Ishikawa (cell line): ENCODE measurements around the gene SAMD5.
A peak's percentile ranks its signal among the peaks of the same experiment; 100 is the strongest.

Experiments used
- CEBPB ChIP-seq: IDR thresholded peaks from 2 replicates; pipeline ENCODE4 v1.6.1; 2012
- CREB1 ChIP-seq: IDR thresholded peaks from 2 replicates; pipeline ENCODE4 v1.6.1; 2012; ENCODE audit warnings: low read depth
- EGR1 ChIP-seq: IDR thresholded peaks from 2 replicates; pipeline ENCODE4 v1.6.1; 2012
- EP300 ChIP-seq: IDR thresholded peaks from 2 replicates; pipeline ENCODE4 v1.6.1; 2012; ENCODE audit warnings: borderline replicate concordance
- FOXM1 ChIP-seq: IDR thresholded peaks from 2 replicates; pipeline ENCODE4 v1.6.1; 2012; ENCODE audit warnings: low read depth, borderline replicate concordance
- NFIC ChIP-seq: IDR thresholded peaks from 2 replicates; pipeline ENCODE4 v1.6.1; 2012
- RAD21 ChIP-seq: IDR thresholded peaks from 2 replicates; pipeline ENCODE4 v1.6.1; 2012; ENCODE audit warnings: low read depth
- TAF1 ChIP-seq: IDR thresholded peaks from 2 replicates; pipeline ENCODE4 v1.6.1; 2012; ENCODE audit warnings: low read depth, mild to moderate bottlenecking
- TCF12 ChIP-seq: IDR thresholded peaks from 2 replicates; pipeline ENCODE4 v1.6.1; 2012; ENCODE audit warnings: low read depth
- TEAD4 ChIP-seq: IDR thresholded peaks from 2 replicates; pipeline ENCODE4 v1.6.1; 2012
- USF1 ChIP-seq: IDR thresholded peaks from 2 replicates; pipeline ENCODE4 v1.6.1; 2012
- YY1 ChIP-seq: IDR thresholded peaks from 2 replicates; pipeline ENCODE4 v1.6.1; 2012; ENCODE audit warnings: low read depth
- ZBTB7A ChIP-seq: IDR thresholded peaks from 2 replicates; pipeline ENCODE4 v1.6.1; 2012; ENCODE audit warnings: low read depth
- TF ChIP-seq, protein P1 (sequence below): IDR thresholded peaks from 2 replicates; pipeline ENCODE4 v1.6.1; 2012
- TF ChIP-seq, protein P2 (sequence below): IDR thresholded peaks from 2 replicates; pipeline ENCODE4 v1.6.1; 2012; ENCODE audit warnings: low read depth, mild to moderate bottlenecking

The SAMD5 gene

DNA sequence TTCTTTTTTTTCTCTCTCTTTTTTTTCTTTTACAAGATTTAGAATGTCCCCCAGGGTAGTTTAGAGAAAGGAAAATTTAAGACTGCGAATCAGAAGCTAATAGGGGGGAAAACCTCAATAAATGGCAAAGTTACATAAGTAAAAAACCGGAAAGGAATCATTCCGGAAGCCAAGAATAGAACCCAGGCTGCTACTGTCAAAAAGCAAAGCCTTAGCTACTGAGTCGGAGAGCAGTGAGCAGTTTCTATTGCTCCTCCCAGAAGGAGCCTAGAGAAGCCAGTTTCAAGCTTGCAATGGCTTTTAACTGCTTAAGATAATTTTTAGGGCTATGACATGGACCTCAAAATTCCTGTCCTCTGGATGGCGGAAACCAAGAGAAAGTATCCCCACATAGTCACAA lies 31.6 kb downstream of the SAMD5 start:
- TF ChIP-seq FOXM1 (no peak), TCF12 (no peak), TAF1 (no peak), ZBTB7A (no peak), TEAD4 (no peak), EGR1 (no peak)
- TF ChIP-seq, protein P1, sequence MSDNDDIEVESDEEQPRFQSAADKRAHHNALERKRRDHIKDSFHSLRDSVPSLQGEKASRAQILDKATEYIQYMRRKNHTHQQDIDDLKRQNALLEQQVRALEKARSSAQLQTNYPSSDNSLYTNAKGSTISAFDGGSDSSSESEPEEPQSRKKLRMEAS = no peak

GRCh38 chr6:147544420-147544819 lies 35.9 kb downstream of the SAMD5 start:
- TF ChIP-seq YY1 (no peak), TAF1 (no peak), FOXM1 (no peak), EP300 (no peak), EGR1 (no peak)

GRCh38 chr6:147546501-147547368 lies 38.2 kb downstream of the SAMD5 start:
- TF ChIP-seq TAF1 (no peak), CREB1 (no peak), ZBTB7A (no peak), RAD21 (no peak), NFIC (no peak), YY1 (no peak), TCF12 (no peak), EGR1 (no peak), FOXM1 (no peak)
- TF ChIP-seq, protein P2, sequence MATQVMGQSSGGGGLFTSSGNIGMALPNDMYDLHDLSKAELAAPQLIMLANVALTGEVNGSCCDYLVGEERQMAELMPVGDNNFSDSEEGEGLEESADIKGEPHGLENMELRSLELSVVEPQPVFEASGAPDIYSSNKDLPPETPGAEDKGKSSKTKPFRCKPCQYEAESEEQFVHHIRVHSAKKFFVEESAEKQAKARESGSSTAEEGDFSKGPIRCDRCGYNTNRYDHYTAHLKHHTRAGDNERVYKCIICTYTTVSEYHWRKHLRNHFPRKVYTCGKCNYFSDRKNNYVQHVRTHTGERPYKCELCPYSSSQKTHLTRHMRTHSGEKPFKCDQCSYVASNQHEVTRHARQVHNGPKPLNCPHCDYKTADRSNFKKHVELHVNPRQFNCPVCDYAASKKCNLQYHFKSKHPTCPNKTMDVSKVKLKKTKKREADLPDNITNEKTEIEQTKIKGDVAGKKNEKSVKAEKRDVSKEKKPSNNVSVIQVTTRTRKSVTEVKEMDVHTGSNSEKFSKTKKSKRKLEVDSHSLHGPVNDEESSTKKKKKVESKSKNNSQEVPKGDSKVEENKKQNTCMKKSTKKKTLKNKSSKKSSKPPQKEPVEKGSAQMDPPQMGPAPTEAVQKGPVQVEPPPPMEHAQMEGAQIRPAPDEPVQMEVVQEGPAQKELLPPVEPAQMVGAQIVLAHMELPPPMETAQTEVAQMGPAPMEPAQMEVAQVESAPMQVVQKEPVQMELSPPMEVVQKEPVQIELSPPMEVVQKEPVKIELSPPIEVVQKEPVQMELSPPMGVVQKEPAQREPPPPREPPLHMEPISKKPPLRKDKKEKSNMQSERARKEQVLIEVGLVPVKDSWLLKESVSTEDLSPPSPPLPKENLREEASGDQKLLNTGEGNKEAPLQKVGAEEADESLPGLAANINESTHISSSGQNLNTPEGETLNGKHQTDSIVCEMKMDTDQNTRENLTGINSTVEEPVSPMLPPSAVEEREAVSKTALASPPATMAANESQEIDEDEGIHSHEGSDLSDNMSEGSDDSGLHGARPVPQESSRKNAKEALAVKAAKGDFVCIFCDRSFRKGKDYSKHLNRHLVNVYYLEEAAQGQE = no peak

DNA sequence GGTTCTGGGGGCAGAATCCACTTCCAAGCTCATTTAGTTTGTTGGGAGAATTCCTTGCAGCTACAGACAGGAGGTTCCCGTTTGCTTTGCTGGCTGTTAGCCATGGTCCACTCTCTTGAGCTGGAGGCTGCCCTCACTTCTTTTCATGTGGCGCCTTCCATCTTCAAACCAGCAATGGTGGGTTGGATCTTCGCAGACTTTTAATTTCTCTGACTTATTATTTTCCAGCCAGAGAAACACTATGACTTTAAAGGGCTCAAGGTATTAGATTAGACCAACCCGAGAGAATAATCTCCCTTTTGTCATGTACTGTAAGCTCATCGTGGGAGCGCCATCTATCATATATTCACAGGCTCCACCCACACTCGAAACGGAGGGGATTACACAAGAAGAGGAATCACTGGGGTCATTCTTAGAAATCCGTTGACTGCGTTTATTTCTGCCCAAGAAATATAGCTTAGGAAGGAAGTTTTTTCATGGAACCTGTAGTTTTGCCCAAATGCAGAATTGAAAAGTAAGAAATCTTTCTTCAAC lies 38.9 kb downstream of the SAMD5 start:
- TF ChIP-seq NFIC = no peak
- no peak for TF ChIP-seq ZBTB7A
- TF ChIP-seq TEAD4 = no peak
- no peak for TF ChIP-seq YY1
- TF ChIP-seq EP300 = no peak
- no peak for TF ChIP-seq CREB1
- no peak for TF ChIP-seq USF1
- TF ChIP-seq, protein P1 = no peak
- no peak for TF ChIP-seq FOXM1

DNA sequence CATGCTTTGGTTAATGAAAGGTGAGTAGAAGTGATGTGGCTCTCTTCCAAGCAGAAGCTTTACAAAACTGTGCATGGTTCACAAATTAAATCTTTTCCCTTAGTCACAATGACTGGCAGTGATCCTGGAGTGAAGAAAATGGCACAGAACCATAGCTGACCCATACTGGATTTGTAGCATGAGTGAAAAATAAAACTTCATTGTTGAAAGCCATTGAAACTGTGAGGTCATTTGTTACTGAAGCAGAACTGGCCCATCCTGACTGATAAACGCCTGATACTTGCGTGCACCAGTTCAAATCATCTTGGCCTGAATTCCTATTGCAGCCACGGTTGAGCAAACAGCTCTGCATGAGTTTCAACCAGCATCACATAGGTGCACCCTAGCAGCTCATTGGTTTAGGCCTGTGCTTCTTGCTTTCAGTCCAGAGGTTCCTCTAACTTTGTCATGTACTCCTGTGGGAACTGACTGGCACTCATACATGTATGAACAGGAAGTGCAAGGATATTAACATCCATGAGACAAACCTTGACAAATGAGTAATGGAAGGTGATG lies 40.5 kb downstream of the SAMD5 start:
- TF ChIP-seq ZBTB7A = no peak
- peak; percentile 44 for TF ChIP-seq EP300
- no peak for TF ChIP-seq CEBPB
- TF ChIP-seq CREB1 = no peak
- TF ChIP-seq, protein P1 = no peak
- TF ChIP-seq USF1 = no peak
- TF ChIP-seq YY1 = no peak
- no peak for TF ChIP-seq TEAD4
- TF ChIP-seq RAD21 = no peak
- no peak for TF ChIP-seq TCF12
- no peak for TF ChIP-seq FOXM1
- TF ChIP-seq NFIC = peak; percentile 41

DNA sequence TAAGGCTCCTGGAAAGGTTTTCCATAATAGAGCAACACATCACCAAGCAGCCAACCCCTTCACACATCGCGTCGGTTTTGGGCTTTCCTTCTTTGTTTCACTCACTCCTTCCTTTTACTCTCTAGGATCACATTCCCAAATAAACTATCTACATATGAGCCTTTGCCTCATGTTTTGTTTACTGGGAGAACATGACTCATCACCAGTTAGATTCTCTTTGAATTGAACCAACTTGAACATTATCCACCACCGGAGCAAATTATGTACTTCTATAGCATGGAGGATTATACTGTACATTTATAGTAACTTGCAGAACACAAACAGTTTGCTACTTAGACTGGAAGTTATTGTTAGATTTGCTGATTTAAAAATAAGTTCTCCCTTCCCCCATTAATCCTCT lies 41.0 kb downstream of the SAMD5 start:
- no peak for TF ChIP-seq CREB1
- TF ChIP-seq RAD21 = no peak
- no peak for TF ChIP-seq TAF1
- no peak for TF ChIP-seq YY1
- TF ChIP-seq NFIC = no peak
- no peak for TF ChIP-seq USF1
- no peak for TF ChIP-seq TEAD4
- TF ChIP-seq FOXM1 = no peak
- no peak for TF ChIP-seq EGR1
- TF ChIP-seq EP300 = no peak
- no peak for TF ChIP-seq TCF12
- no peak for TF ChIP-seq ZBTB7A
- TF ChIP-seq CEBPB = no peak
- TF ChIP-seq, protein P2 = no peak
- TF ChIP-seq, protein P1 = no peak
